Neural crest cell (in vitro differentiated cells): Measurements from ENCODE around the gene MROH7. TPM values are rescaled to one million over a fixed set of nuclear protein-coding genes. Genes with fewer than 3 reads are reported as not detected.

ENCODE experiments used
- DNase-seq: peaks from one replicate; pipeline ENCODE4 v3.0.0; 2021; ENCODE audit warnings: low read depth, mixed read lengths, low spot score
- H3K27ac Mint-ChIP-seq: one replicate; pipeline ENCODE4 v1.8.0; 2021; ENCODE audit warnings: mild to moderate bottlenecking, mixed read lengths; ENCODE audit not compliant: unreplicated experiment
- H3K27me3 Mint-ChIP-seq: 2 replicates; pipeline ENCODE4 v1.8.0; 2021; ENCODE audit warnings: low read depth, mild to moderate bottlenecking, mixed read lengths
- H3K36me3 Mint-ChIP-seq: 2 replicates; pipeline ENCODE4 v1.8.0; 2021; ENCODE audit warnings: low read depth, mild to moderate bottlenecking, mixed read lengths
- H3K4me1 Mint-ChIP-seq: 2 replicates; pipeline ENCODE4 v1.8.0; 2021; ENCODE audit warnings: mixed read lengths
- H3K4me3 Mint-ChIP-seq: one replicate; pipeline ENCODE4 v1.8.0; 2021; ENCODE audit warnings: mild to moderate bottlenecking, mixed read lengths
- H3K9me3 Mint-ChIP-seq: 2 replicates; pipeline ENCODE4 v1.8.0; 2021; ENCODE audit warnings: mixed read lengths
- total RNA-seq: library from RNA; stranded (reverse); gene quantifications from 2 replicates; pipeline ENCODE4 v1.2.1, GENCODE V29; 2021
- TF ChIP-seq, protein P1 (sequence below): fragments of 200-600 bp; sonication (generic); conservative IDR thresholded peaks from 2 replicates; pipeline ENCODE4 v1.5.0; 2021; ENCODE audit warnings: antibody characterized with exemption, mild to moderate bottlenecking

MROH7 gene
- total RNA-seq, 1 donor from 2014 or later = not detected

- TF ChIP-seq, protein P1, sequence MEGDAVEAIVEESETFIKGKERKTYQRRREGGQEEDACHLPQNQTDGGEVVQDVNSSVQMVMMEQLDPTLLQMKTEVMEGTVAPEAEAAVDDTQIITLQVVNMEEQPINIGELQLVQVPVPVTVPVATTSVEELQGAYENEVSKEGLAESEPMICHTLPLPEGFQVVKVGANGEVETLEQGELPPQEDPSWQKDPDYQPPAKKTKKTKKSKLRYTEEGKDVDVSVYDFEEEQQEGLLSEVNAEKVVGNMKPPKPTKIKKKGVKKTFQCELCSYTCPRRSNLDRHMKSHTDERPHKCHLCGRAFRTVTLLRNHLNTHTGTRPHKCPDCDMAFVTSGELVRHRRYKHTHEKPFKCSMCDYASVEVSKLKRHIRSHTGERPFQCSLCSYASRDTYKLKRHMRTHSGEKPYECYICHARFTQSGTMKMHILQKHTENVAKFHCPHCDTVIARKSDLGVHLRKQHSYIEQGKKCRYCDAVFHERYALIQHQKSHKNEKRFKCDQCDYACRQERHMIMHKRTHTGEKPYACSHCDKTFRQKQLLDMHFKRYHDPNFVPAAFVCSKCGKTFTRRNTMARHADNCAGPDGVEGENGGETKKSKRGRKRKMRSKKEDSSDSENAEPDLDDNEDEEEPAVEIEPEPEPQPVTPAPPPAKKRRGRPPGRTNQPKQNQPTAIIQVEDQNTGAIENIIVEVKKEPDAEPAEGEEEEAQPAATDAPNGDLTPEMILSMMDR = no peak
- no peak for DNase-seq
- Mint-ChIP-seq H3K36me3 (no peaks in the 10 kb centered on the region), H3K9me3 (no peaks in the 10 kb centered on the region), H3K4me1 (peaks cover 13% of the 10 kb centered on the region), H3K4me3 (no peak overlapping the region), H3K27me3 (peaks cover 10% of the 10 kb centered on the region), H3K27ac (no peak overlapping the region)
Measured at GRCh38 chr1:54650417-54650816, 8.8 kb downstream of the MROH7 start.

DNA sequence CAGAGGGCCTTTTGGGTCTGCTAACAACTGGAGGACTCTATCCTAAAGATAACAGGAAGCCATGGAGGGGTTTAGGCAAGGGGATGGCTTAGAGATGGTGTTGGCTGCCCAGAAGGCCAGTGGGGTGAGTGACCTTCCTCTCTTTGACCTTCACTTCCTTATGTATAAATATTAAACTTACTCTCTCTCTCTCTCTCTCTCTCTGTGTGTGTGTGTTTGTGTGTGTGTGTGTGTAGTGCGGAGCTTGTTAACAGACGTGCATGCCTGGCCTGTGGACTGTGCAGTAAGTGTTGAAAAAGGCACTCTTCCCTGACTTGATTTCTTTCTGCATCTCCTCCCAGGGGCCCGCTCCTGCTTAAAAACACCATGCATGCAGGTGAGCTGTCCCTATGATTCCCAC is 10.0 kb downstream of the MROH7 start:
- TF ChIP-seq, protein P1 = no peak
- Mint-ChIP-seq H3K4me3 (no peak overlapping the region), H3K27ac (no peak overlapping the region), H3K9me3 (no peaks in the 10 kb centered on the region), H3K27me3 (peaks cover 10% of the 10 kb centered on the region), H3K4me1 (peaks cover 13% of the 10 kb centered on the region), H3K36me3 (no peaks in the 10 kb centered on the region)
- no peak for DNase-seq

DNA sequence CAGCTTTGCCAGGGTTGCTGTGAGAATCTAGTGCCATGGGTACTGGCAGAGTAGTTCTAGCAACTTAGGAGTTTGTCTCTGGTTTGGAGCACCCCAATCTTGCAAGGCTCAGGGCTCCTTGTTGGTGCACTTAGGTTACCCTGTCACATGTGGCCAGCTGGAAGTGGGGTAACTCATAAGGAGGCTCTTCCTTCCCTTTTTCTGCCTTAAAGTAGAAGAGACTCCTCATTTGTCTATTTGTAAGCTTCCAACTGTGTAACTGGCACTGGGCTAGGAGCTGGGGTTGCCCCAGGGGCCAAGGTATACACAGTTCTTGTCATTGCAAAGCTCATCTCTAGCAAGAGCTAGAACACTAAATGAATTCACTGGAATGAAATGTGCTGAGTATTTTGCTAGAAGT is 10.6 kb downstream of the MROH7 start:
- no peak overlapping the region for H3K27ac Mint-ChIP-seq
- TF ChIP-seq, protein P1 = no peak
- no peak for DNase-seq
- peaks cover 10% of the 10 kb centered on the region for H3K27me3 Mint-ChIP-seq
- no peaks in the 10 kb centered on the region for H3K9me3 Mint-ChIP-seq
- peaks cover 13% of the 10 kb centered on the region for H3K4me1 Mint-ChIP-seq
- H3K4me3 Mint-ChIP-seq = no peak overlapping the region
- H3K36me3 Mint-ChIP-seq = no peaks in the 10 kb centered on the region

DNA sequence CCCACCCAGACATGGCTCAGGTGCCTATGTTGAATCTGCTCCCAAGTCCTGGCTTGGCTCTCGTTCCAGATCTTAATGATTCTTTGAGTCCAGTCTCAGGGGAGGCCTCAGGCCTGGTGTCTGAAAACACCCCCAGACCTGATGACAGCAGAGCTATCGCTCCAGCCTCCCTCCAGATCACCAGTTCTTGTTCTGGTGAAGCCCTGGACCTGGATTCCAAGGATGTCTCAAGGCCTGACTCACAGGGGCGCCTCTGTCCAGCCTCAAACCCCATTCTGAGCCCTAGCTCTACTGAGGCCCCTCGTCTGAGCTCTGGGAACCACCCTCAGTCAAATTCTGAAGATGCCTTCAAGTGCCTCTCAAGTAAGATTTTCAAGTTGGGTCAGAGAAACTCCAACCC is 11.4 kb downstream of the MROH7 start:
- DNase-seq = no peak
- H3K36me3 Mint-ChIP-seq = no peaks in the 10 kb centered on the region
- H3K4me1 Mint-ChIP-seq = peaks cover 13% of the 10 kb centered on the region
- no peak overlapping the region for H3K27ac Mint-ChIP-seq
- TF ChIP-seq, protein P1 = no peak
- peaks cover 10% of the 10 kb centered on the region for H3K27me3 Mint-ChIP-seq
- H3K9me3 Mint-ChIP-seq = peaks cover 2% of the 10 kb centered on the region
- no peak overlapping the region for H3K4me3 Mint-ChIP-seq

DNA sequence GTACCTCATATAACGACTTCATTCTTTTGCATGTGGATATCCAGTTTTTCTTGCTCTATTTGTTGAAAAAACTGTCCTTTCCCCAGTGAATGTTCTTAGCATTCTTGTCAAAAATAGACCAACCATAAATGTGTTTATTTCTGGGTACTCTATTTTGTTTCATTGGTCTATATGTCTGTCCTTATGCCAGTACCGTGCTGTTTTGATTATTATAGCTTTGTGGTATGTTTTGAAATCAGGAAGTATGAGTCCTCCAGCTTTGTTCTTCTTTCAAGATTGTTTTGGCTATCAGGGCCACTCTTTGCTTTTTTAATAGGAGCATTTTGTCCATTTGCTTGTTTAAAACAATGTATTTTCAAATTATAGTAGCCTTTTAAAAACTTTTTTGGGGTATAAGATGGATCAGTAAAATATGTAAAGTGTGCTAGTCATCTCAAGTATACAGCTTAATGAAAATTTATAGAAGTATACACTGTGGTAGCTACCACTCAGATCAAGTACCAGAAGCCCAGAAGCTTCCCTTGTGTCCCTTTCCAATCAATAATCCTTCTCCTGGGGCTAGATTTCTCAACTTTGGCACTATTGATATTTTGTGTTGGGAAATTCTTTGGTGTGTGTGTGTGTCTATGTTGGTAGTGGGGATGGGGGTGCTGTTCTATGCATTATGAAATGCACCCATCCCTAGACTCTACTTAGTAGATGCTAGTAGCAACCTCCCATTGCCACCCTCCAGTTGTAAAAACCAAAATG is 16.8 kb downstream of the MROH7 start:
- Mint-ChIP-seq H3K36me3 (peaks cover 2% of the 10 kb centered on the region), H3K27me3 (no peaks in the 10 kb centered on the region), H3K9me3 (peaks cover 12% of the 10 kb centered on the region), H3K4me1 (no peaks in the 10 kb centered on the region), H3K4me3 (no peak overlapping the region), H3K27ac (no peak overlapping the region)
- DNase-seq = no peak
- TF ChIP-seq, protein P1 = no peak
